Anterior cingulate cortex (tissue), 58 donors: ENCODE measurements around the gene RASGRP2.
A peak's percentile ranks its signal among the peaks of the same experiment; 100 is the strongest.
"Not testable (repeated sequence)": the region's sequence is repeated elsewhere in the genome, so short reads cannot be mapped to it uniquely, and the experiment has no call there.

ENCODE experiments used
- DNase-seq, 58 donors: peaks; one replicate each; lab custom pipeline; 2025; lab: John Stamatoyannopoulos, UW

The RASGRP2 gene

GRCh38 chr11:64711138-64711955 lies 32.6 kb downstream of the RASGRP2 start:
- no peak for DNase-seq

- DNase-seq: no peak
Measured at GRCh38 chr11:64710418-64711137, 33.4 kb downstream of the RASGRP2 start.

- DNase-seq: no peak
Measured at GRCh38 chr11:64705501-64705900, 38.4 kb downstream of the RASGRP2 start.

GRCh38 chr11:64703048-64703447 lies 40.9 kb downstream of the RASGRP2 start:
- DNase-seq: no peak

GRCh38 chr11:64701956-64702355 lies 42.0 kb downstream of the RASGRP2 start:
- DNase-seq: not testable (repeated sequence)

DNA sequence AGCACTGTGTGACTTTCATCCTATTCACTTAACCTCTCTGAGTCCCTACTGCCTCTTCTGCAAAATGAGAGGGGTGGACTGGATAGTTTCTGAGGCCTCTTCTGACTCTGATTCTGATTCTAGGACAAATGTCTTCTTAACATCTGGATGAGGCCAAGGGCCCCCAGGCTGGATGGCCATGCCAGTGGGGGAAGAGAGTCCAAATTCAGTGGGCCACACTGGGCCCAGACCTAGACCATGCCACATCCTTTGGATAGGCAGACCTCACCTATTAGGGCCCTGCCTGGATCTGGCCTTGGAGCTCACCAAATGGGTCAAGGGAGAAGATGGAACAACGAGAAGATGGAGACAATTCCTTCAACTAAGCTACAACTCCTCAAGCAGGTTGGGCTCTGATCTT lies 45.5 kb downstream of the RASGRP2 start:
- no peak for DNase-seq

GRCh38 chr11:64697663-64698375 lies 46.1 kb downstream of the RASGRP2 start:
- DNase-seq: no peak

DNA sequence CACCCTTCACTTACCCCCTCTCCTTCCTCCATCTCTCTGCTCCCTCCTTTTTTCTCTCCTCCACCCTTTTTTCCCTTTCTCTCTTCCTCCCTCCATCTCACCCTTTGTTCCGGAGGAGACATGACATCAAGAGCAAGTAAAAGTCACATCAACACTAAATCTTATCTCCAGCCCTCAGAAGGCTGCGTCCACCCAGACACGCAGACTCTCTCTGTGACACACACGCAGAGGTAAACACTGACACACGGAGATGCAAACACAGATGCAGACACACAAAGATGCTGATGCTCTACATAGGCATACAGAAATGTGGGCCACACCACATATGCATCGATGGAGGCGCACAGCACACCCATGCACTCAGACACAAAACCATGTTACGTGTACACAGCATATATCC lies 47.9 kb downstream of the RASGRP2 start:
- DNase-seq: no peak

DNA sequence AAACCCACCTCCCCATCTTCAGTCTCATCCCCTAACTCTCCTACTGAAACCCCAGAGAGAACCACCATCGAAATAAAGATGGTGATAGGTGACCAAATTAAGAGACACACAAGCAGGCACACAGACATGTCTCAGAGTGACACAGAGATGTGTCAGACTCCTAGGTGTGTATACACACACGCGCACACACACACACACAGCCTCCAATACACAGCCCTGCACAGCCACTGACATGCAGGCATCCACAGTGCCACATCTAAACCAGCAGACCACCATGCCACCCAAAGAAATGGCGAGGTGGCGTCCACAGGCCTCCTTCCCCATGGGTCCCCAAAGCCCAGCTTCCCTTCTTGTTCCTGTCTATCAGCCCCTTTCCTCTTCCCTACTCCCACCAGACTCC lies 48.4 kb downstream of the RASGRP2 start:
- no peak for DNase-seq

DNA sequence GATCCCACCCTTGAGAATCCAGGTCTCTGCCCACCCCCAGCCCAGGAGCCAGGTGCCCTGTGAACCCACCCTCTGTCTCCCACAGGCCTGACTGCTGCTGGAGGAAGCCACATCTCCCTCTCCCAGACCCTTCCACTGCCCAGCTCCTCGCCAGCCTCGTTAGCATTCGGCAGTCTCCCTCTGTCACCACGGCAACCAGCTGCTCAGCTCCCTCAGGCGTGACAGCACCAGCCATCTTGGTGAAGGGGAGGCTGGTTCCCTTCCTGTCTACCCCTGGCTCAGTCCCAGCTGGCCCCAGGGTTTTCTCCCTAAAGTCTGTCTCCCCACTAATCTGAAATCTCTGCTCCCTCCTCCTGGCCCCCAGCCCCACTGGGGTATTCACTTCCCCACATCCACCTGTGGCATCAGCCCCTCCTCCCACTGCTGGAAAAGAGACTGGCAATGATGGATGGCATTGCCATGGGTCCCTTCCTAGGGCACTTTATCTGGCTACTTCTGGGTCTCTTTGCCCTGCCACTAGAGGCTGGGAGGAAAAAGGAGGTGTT lies 49.0 kb downstream of the RASGRP2 start:
- peak in 51 of 58 donors; percentile 7 to 75 (median 40) for DNase-seq

DNA sequence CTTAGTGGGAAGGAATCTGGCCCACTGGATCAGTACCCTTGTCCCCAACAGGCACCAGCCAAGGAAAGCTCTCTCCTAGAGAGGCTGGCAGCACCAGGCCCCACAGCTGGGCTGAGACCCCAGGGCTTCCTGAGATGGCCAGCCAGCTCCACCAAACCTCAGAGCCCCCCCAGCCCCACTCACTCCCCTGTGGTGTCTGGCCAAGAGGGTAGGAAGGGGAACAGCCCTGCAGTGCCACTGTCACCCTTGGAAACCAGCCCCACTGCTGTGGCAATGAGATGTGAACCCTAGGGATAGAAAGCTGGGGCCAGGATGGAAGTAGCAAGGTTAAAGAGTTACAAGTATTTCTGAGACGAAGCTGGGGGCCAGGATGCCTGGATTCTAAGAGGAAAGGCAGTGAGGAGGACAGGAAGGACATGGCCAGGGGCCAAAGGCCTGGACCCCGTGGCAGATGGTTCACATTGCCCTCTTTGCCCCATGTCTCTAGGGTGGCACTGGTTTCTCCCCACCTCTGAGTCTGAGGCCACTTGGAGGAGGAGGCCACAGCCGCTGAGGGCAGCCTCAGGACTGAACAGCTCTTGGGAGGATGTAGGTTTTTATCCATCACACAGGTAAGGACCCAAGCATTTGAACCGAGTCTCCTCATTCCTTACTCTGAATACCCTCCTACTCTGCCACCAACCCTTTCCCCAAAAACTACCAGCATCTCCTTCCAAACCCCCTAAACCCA lies 49.8 kb downstream of the RASGRP2 start:
- no peak for DNase-seq

DNA sequence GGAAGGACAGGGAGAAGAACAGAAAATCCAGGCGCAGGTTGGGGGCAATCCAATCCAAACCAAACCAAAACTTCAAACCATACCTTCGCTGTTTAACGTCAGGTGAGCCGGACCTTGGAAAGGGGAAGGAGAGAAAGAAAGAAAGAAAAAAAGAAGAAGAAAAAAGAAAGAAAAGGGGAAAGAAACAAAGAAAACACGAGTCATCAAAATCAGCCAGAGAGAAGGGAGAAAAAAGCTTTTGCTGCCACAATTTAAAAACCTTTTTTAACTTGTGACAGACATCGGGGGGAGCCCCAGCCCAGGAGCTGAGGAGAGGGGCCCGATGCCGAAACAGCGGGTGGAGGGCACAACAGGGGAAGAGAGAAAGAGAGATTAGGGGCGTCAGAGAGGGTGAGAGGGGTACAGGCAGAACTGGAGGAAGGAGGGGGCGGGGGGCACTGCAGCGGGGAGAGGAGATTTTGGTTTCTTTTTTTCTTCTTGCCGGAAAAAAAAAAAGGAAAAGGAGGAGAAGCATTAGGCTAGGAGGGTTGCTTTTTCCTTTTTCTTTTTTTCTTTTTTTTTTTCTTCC lies 51.1 kb downstream of the RASGRP2 start:
- no peak for DNase-seq

- no peak for DNase-seq
Measured at GRCh38 chr11:64691543-64691942, 52.4 kb downstream of the RASGRP2 start.

DNA sequence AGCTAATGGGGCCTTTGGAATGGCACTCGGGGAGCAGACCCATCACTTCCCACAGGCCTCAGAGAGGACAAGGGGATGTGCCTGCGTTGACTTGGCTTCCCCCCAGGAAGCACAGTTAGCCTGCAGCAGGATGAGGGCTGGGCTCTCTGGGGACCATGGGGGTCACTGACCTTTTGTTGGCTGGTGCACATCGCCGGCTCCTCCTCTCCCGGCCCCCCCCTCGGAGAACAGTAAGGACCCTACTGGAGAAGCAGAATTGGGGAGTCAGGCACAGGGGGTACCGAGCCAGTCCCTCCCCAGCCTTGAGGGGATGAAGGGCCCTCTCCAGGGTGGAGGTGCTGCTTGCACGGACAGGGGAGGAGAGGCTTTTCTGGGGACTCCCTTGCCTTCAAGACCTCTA lies 53.7 kb downstream of the RASGRP2 start:
- no peak for DNase-seq

- DNase-seq: peak in 57 of 58 donors; percentile 42 to 98 (median 91)
Measured at GRCh38 chr11:64688534-64688982, 55.4 kb downstream of the RASGRP2 start.

DNA sequence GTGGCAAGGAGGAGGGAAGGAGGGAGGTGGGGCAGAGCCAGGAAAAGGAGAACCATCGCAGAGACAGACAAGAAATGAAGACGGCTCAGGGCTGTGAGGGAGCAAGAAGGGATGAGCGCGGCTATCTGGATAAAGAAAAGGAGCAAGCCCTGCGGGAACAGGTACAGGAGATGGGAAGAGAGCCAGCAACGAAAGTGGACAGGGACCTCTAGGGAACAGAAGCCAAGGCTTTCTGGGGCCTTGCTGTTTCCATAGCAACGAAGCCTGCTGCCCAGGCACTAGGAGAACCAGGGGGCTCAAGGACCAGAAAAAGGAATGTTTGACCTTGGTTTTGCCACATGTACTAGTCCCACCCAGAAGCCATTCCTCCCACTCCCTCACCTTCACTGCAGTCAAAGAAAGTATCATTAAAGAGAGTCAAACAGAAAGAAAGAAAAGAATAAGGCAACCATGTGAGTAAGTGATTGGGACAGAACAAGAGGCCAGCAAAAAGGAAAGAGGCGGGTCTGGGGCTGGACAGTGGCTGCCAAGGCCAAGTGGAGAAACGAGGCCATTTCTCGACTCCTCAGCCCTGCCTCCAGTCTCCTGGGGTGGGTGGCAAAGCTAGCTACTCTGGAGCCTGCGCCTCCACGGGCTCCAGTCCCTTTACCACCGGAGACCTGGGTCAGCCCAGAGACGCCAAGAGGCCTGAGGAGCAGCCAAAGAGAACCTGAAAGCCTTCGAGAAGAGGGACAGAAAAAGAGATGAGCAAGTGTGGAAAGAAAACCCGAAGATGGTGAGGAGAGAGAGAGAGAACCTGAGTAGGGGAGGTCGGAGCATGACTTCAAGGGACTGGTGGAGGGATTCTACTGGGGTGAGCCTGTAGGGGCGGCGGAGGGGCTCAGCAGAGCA lies 56.1 kb downstream of the RASGRP2 start:
- peak in 23 of 58 donors; percentile 27 to 77 (median 62) for DNase-seq

DNA sequence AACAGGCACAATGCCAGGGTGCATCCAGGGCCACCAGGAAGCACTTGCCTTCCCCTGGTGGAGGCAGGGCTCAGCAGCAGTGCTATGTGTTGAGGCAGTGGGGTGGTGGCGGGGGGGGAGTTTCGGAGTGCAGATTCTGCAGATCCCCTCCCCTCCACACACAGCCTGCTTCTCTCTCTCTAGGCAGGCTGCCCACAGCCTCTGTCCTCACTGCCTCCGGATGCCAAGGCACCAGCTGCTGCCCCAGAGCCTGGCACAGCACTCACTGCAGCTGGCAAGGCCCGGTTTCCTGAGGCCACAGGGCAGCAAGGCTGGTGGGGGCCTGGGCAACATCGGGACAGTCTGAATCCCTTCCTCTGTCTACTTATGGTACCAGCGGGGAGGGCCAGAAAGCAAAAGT lies 56.7 kb downstream of the RASGRP2 start:
- DNase-seq: peak in 57 of 58 donors; percentile 36 to 99 (median 91)

GRCh38 chr11:64686466-64687170 lies 57.3 kb downstream of the RASGRP2 start:
- peak in 1 of 58 donors; percentile 40 for DNase-seq
